ENCODE measurements around the gene ABAT.
"Not testable (repeated sequence)": the region's sequence is repeated elsewhere in the genome, so short reads cannot be mapped to it uniquely, and the experiment has no call there.

ABAT gene

DNA sequence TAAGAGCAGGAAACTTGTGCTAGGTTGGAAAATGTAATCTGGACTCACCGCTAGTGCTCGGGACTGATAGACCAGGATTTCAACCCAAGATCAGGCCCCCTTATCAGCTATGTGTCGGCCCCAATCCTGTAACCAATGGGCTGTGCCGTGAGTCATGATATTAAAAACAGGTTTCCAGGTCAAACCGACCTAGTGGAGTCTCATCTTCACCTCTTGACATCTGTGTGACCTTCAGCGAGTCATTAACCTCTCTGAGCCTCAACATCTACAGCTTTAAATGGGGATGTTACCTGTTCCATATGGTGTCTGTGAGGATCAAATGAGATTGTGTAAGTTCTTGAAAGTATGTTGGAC lies 123.7 kb downstream of the ABAT start:
- H3K4me3 ChIP-seq (ENCODE audit: low read depth, low read length): peak overlapping the region; percentile 79
- TF ChIP-seq, protein P1, sequence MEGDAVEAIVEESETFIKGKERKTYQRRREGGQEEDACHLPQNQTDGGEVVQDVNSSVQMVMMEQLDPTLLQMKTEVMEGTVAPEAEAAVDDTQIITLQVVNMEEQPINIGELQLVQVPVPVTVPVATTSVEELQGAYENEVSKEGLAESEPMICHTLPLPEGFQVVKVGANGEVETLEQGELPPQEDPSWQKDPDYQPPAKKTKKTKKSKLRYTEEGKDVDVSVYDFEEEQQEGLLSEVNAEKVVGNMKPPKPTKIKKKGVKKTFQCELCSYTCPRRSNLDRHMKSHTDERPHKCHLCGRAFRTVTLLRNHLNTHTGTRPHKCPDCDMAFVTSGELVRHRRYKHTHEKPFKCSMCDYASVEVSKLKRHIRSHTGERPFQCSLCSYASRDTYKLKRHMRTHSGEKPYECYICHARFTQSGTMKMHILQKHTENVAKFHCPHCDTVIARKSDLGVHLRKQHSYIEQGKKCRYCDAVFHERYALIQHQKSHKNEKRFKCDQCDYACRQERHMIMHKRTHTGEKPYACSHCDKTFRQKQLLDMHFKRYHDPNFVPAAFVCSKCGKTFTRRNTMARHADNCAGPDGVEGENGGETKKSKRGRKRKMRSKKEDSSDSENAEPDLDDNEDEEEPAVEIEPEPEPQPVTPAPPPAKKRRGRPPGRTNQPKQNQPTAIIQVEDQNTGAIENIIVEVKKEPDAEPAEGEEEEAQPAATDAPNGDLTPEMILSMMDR (IDR thresholded peaks at IDR 0.05; ENCODE audit: borderline replicate concordance, insufficient read depth, low read depth, low read length): no peak

DNA sequence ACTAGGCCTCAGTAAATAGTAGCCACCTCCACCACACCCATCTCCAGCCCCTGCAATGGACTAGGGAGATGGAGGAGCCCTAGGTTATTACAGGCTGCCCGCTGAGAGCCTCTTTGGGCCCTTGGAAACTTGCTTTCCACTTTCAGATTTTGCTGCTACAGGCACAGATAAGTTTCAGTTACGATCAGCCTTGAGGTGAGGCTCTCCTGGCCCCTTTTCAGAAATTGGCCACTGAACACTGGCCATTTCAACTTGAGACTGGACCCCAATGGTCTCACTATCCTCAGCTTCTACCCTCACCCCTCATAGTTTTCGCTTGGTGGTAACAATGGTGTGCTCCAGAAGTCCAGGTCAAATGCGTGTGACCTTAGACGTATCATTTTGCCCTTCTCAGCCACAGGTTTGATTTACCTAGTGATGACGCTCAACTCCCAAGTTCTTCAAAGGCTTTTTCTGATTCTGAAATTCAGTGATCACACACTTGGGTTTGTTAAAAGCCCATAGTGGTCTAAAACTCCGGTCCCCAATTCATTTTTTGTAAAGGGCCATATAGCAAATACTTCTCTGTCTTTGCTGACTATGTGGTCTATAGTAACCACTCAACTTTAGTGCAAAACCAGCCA lies 124.2 kb downstream of the ABAT start:
- TF ChIP-seq, protein P1 (IDR thresholded peaks at IDR 0.05; ENCODE audit: borderline replicate concordance, insufficient read depth, low read depth, low read length): no peak
- peak overlapping the region; percentile 79 for H3K4me3 ChIP-seq (ENCODE audit: low read depth, low read length)

DNA sequence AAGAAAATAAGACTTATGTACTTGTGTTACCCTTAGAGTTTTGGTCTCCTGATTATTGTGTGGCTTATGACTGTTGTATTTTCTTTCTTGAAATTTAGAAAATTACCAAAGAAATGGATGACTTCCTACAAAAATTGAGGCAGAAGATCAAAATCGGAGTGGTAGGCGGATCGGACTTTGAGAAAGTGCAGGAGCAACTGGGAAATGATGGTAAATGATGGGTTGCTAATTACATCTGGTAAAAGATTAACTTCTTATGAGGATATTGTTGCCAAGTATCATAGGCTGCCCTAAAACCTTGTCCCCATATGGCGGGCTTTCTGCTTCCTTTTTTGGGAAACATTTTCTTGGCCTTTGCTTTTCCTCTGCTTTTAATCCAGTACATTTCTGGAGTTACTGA lies 127.3 kb downstream of the ABAT start:
- TF ChIP-seq, protein P1 (IDR thresholded peaks at IDR 0.05; ENCODE audit: borderline replicate concordance, insufficient read depth, low read depth, low read length): no peak
- H3K4me3 ChIP-seq (ENCODE audit: low read depth, low read length): no peak overlapping the region

DNA sequence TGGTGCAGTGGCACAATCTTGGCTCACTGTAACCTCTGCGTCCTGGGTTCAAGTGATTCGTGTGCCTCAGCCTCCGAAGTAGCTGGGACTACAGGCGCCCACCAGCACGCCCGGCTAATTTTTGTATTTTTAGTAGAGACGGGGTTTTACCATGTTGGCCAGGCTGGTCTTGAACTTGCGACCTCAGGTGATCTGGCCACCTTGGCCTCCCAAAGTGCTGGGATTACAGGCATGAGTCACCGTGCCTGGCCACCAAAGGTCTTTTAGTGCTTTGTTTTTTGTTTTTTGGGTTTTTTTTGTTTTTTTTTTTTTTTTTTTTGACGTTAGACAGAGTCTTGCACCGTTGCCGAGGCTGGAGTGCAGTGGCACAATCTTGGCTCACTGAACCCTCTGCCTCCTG lies 129.3 kb downstream of the ABAT start:
- H3K4me3 ChIP-seq (ENCODE audit: low read depth, low read length): not testable (repeated sequence)

DNA sequence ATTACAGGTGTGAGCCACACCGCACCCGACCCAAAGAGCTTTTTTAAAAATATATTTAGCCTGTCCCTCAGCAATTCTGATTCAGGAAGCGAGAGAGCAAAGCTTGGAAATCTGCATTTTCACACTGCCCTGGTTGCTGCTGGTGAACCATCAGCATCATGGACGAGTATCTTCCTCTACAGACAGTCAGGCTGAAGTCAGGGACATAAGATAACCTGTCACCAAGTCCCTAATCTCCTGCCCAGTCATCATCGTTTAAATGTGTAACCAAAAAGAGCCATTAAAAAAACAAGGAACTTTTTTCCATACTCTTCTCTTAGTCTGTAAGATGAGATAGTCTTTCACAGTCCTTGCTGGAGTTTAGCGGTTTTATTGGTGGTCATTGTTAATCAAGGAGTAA lies 129.9 kb downstream of the ABAT start:
- no peak overlapping the region for H3K4me3 ChIP-seq (ENCODE audit: low read depth, low read length)
- TF ChIP-seq, protein P1 (IDR thresholded peaks at IDR 0.05; ENCODE audit: borderline replicate concordance, insufficient read depth, low read depth, low read length): no peak

DNA sequence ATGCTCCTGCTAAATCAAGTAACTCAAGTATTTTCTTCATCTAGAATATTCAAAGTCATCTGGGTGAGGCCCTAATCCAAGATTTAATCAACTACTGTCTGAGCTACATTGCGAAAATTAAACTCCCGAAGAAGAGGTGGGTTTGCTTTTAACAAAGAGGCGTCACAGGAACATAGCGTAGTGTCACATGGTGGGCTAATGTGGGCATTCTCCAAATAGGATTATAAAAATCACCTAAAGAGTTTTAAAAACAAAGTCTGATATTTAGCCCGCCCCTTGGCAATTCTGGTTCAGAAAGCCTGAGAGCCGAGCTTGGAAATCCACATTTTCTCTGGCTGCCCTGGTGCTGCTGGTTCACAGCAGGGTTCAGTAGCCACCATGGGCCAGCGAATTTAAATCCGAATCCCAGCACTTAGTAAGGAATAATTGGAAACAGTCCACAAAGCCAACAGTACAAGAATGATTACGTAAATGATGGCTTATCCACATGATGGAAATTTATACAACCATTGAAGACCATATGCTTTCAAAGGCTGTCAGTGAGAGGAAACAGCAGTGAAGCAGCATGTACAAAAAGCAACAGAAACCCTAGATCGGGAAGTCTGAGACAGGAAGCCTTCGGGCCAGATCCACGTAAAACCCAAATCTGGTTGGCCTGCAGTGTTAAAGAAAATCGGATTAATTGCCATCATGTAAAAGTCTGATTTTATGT lies 132.0 kb downstream of the ABAT start:
- no peak overlapping the region for H3K4me3 ChIP-seq (ENCODE audit: low read depth, low read length)
- TF ChIP-seq, protein P1 (IDR thresholded peaks at IDR 0.05; ENCODE audit: borderline replicate concordance, insufficient read depth, low read depth, low read length): no peak

DNA sequence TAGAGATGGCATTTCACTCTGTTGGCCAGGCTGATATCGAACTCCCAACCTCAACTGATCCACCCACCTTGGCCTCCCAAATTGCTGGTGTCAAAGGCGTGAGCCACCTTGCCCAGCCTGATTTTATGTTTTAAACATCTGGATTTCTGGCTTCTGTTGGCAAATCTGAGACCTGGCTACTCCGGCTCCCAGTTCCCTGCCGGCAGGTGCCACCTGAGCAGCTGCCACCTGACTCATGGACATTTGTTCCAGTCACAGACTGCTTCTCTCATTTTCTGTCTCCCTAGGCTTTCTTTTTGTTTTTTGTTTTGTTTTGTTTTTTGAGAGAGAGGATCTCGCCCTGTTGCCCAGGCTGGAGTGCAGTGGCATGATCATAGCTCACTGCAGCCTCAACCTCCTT lies 132.8 kb downstream of the ABAT start:
- H3K4me3 ChIP-seq (ENCODE audit: low read depth, low read length): no peak overlapping the region
- TF ChIP-seq, protein P1 (IDR thresholded peaks at IDR 0.05; ENCODE audit: borderline replicate concordance, insufficient read depth, low read depth, low read length): no peak

All from GM12875 (cell line).